K562 (cell line): ENCODE results near the gene C1orf56. TPM values are rescaled to one million over a fixed set of nuclear protein-coding genes. Genes with fewer than 3 reads are reported as not detected.

ENCODE experiments used
- CBX5 ChIP-seq: IDR thresholded peaks from 2 replicates; pipeline ENCODE4 v1.6.1; 2014; ENCODE audit warnings: low read depth, borderline replicate concordance
- CTBP1 ChIP-seq: fragments of 450-650 bp; IDR thresholded peaks from 2 replicates; pipeline ENCODE4 v1.6.1; 2016; ENCODE audit warnings: borderline replicate concordance
- E2F1 ChIP-seq: sonication (generic); formaldehyde crosslinking; IDR thresholded peaks from 2 replicates; pipeline ENCODE4 v1.8.1; 2023; ENCODE audit warnings: mild to moderate bottlenecking, missing genetic modification reagents, moderate library complexity
- ESRRB ChIP-seq: fragments of 250-450 bp; sonication (Bioruptor Pico); IDR thresholded peaks from 2 replicates; pipeline ENCODE4 v1.5.0; 2020; ENCODE audit warnings: mild to moderate bottlenecking, moderate library complexity, borderline replicate concordance
- HMGXB4 ChIP-seq: sonication (generic); formaldehyde crosslinking; IDR thresholded peaks from 2 replicates; pipeline ENCODE4 v1.8.1; 2023; ENCODE audit warnings: mild to moderate bottlenecking, missing genetic modification reagents
- IRF9 ChIP-seq: fragments of 450-650 bp; IDR thresholded peaks from 2 replicates; pipeline ENCODE4 v1.6.1; 2016; ENCODE audit warnings: missing biosample characterization, missing genetic modification characterization
- KAT7 ChIP-seq: sonication (generic); formaldehyde crosslinking; IDR thresholded peaks from 2 replicates; pipeline ENCODE4 v1.8.0; 2022; ENCODE audit warnings: missing genetic modification reagents, mild to moderate bottlenecking, borderline replicate concordance
- KLF6 ChIP-seq: fragments of 250-450 bp; sonication (Bioruptor Pico); IDR thresholded peaks from 2 replicates; pipeline ENCODE4 v1.4.0; 2020; ENCODE audit warnings: mild to moderate bottlenecking, moderate library complexity, borderline replicate concordance
- MECOM ChIP-seq: fragments of 250-450 bp; sonication (Bioruptor Pico); IDR thresholded peaks from 2 replicates; pipeline ENCODE4 v1.8.0; 2022; ENCODE audit warnings: inconsistent platforms
- RBBP5 ChIP-seq: fragments of 200-600 bp; sonication (generic); IDR thresholded peaks from 2 replicates; pipeline ENCODE4 v1.6.1; 2012; ENCODE audit warnings: borderline replicate concordance, mild to moderate bottlenecking, low read length, control low read depth, inconsistent platforms; ENCODE audit not compliant: insufficient read depth, poor library complexity, severe bottlenecking
- SAP30 ChIP-seq: fragments of 200-600 bp; sonication (generic); IDR thresholded peaks from 2 replicates; pipeline ENCODE4 v1.6.1; 2012; ENCODE audit warnings: borderline replicate concordance, low read depth, mild to moderate bottlenecking, moderate library complexity, low read length, control low read depth, inconsistent platforms; ENCODE audit not compliant: insufficient read depth, poor library complexity, severe bottlenecking
- SMC3 ChIP-seq: conservative IDR thresholded peaks from 2 replicates; pipeline ENCODE4 v1.6.1; 2011; ENCODE audit warnings: low read depth, low read length, improper control_type of control experiment; ENCODE audit not compliant: insufficient read depth
- ZHX1 ChIP-seq: fragments of 150-350 bp; conservative IDR thresholded peaks from 2 replicates; pipeline ENCODE4 v1.6.1; 2014; ENCODE audit warnings: low read length
- ZNF217 ChIP-seq: sonication (generic); formaldehyde crosslinking; IDR thresholded peaks from 2 replicates; pipeline ENCODE4 v1.8.0; 2022; ENCODE audit warnings: mild to moderate bottlenecking, missing genetic modification reagents
- ZNF324 ChIP-seq: fragments of 250-450 bp; sonication (Bioruptor Pico); IDR thresholded peaks from 2 replicates; pipeline ENCODE4 v1.4.0; 2020; ENCODE audit warnings: mild to moderate bottlenecking
- ZNF589 ChIP-seq: fragments of 200-800 bp; sonication (Bioruptor generic); IDR thresholded peaks from 2 replicates; pipeline ENCODE4 v1.6.1; 2016; ENCODE audit warnings: low read depth, missing genetic modification characterization, missing compliant biosample characterization
- ZZZ3 ChIP-seq: fragments of 450-650 bp; IDR thresholded peaks from 2 replicates; pipeline ENCODE4 v1.6.1; 2016; ENCODE audit warnings: antibody characterized with exemption, mild to moderate bottlenecking, moderate library complexity
- polyA plus RNA-seq, 8 experiments: library from polyadenylated mRNA; depleted of rRNA in 4 of 8; stranded (reverse) in 5 of 8; unstranded in 3 of 8; fragments of >200 nt; fragmentation: Nextera tagmentation in 2 of 8; fragmentation: Illumina TruSeq in 1 of 8; extraction: Ambion mirVana in 2 of 8; extraction: Trizol in 1 of 8; gene quantifications; 2 replicates each; pipeline versions ENCODE4 v1.2.1 to v1.2.3, GENCODE V29; 2011 to 2014; ENCODE audit warnings: inconsistent platforms in 1 of 8, missing spikeins in 1 of 8
- total RNA-seq, 7 experiments: library from RNA; depleted of rRNA in 6 of 7; stranded (reverse); fragments of >200 nt in 6 of 7; fragmentation: Illumina TruSeq in 2 of 7; extraction: Trizol in 2 of 7; gene quantifications; 2 replicates each; pipeline versions ENCODE4 v1.2.1 to v1.2.3, GENCODE V29; 2011 to 2021; ENCODE audit warnings: low replicate concordance in 1 of 7
- TF ChIP-seq, protein P1 (sequence below): fragments of 450-650 bp; IDR thresholded peaks from 2 replicates; pipeline ENCODE4 v1.6.1; 2017; ENCODE audit warnings: antibody characterized with exemption

The C1orf56 gene
- total and polyA plus RNA-seq, 9 of the 15 experiments (the other 6 are each of a cell fraction or from before 2014, with no cell fraction given) = 0.18 to 15.7 (median 1.1) TPM

DNA sequence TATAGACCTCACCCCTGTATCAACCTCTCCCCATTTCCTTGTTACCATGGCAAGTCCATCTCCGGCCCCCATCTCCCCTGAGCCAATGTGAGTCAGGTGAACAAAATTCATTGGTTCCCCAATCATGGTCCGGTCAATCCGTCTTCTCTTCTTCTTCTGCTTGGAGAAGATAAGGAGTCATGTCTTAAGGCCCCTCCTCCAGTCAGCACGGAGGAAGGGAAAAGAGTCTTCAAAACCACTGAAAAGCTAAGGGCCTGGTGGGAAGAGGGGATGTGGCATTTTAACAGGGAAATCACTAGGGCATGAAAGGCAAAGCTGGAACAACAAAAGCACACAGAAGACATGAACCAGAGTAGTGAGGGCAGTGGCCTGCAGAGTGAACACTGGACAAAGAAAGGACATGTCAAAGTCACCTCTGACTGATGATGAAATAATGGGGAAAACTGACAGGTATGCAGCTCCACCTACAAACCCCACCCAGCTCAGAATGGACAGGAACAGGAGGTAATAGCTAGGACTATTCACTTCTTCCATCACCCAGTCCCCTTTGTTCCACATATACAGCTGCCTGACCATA is 7.5 kb downstream of the C1orf56 start (continued):
- no peak for TF ChIP-seq HMGXB4 (CRISPR knock-in tag)
- TF ChIP-seq RBBP5 = peak; percentile 6
- no peak for TF ChIP-seq ESRRB (CRISPR knock-in tag)
- TF ChIP-seq E2F1 (CRISPR knock-in tag) = no peak
- peak; percentile 97 for TF ChIP-seq CTBP1
- TF ChIP-seq KAT7 (CRISPR knock-in tag) = no peak
- no peak for TF ChIP-seq SMC3
- TF ChIP-seq ZNF324 (CRISPR knock-in tag) = no peak
- TF ChIP-seq ZNF217 (CRISPR knock-in tag) = no peak
- TF ChIP-seq, protein P1, sequence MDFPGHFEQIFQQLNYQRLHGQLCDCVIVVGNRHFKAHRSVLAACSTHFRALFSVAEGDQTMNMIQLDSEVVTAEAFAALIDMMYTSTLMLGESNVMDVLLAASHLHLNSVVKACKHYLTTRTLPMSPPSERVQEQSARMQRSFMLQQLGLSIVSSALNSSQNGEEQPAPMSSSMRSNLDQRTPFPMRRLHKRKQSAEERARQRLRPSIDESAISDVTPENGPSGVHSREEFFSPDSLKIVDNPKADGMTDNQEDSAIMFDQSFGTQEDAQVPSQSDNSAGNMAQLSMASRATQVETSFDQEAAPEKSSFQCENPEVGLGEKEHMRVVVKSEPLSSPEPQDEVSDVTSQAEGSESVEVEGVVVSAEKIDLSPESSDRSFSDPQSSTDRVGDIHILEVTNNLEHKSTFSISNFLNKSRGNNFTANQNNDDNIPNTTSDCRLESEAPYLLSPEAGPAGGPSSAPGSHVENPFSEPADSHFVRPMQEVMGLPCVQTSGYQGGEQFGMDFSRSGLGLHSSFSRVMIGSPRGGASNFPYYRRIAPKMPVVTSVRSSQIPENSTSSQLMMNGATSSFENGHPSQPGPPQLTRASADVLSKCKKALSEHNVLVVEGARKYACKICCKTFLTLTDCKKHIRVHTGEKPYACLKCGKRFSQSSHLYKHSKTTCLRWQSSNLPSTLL = no peak
- TF ChIP-seq IRF9 (tag) = peak; percentile 88
- TF ChIP-seq MECOM (CRISPR knock-in tag) = peak; percentile 58; the same call in 1 of the 2 replicates
- no peak for TF ChIP-seq CBX5
- no peak for TF ChIP-seq ZZZ3
- TF ChIP-seq KLF6 = peak; percentile 47; the same call in 1 of the 2 replicates
- TF ChIP-seq ZNF589 (CRISPR knock-in tag) = peak; percentile 43; the same call in 1 of the 2 replicates
- no peak for TF ChIP-seq ZHX1
- TF ChIP-seq SAP30 = no peak
